ENCODE measurements around the gene CDC42BPB. TPM values are rescaled to one million over a fixed set of nuclear protein-coding genes. Genes with fewer than 3 reads are reported as not detected.

The CDC42BPB gene
- total RNA-seq, 4 donors from 2014 or later: 105 to 178 (median 107) TPM

- 84% methylated on average over 4 of the region's 10 CpGs for WGBS
- TF ChIP-seq POLR2A (IDR thresholded peaks at IDR 0.05) (no peak), POLR2AphosphoS5 (IDR thresholded peaks at IDR 0.05) (no peak), EP300 (IDR thresholded peaks at IDR 0.05) (no peak), CTCF (IDR thresholded peaks at IDR 0.05) (no peak)
- Histone ChIP-seq H3K9me3 (no peaks in the 10 kb centered on the region), H3K27ac (no peak overlapping the region), H3K4me1 (no peaks in the 10 kb centered on the region), H3K4me3 (no peak overlapping the region), H3K36me3 (peaks cover 29% of the 10 kb centered on the region), H3K27me3 (no peaks in the 10 kb centered on the region)
- peak in 1 of 2 donors; percentile 60 for DNase-seq (ENCODE audit: low spot score in 2 of 2)
Measured at GRCh38 chr14:102909911-102910310, 147.4 kb downstream of the CDC42BPB start.

- 97% methylated on average over 3 of the region's 10 CpGs for WGBS
- peak in 1 of 2 donors; percentile 64 for DNase-seq (ENCODE audit: low spot score in 2 of 2)
- Histone ChIP-seq H3K4me3 (no peak overlapping the region), H3K9me3 (no peaks in the 10 kb centered on the region), H3K27me3 (no peaks in the 10 kb centered on the region), H3K27ac (no peak overlapping the region), H3K36me3 (peaks cover 31% of the 10 kb centered on the region), H3K4me1 (no peaks in the 10 kb centered on the region)
- TF ChIP-seq CTCF (IDR thresholded peaks at IDR 0.05): no peak
- TF ChIP-seq EP300 (IDR thresholded peaks at IDR 0.05): no peak
- no peak for TF ChIP-seq POLR2A (IDR thresholded peaks at IDR 0.05)
- TF ChIP-seq POLR2AphosphoS5 (IDR thresholded peaks at IDR 0.05): no peak
Measured at GRCh38 chr14:102909462-102909861, 147.9 kb downstream of the CDC42BPB start.

- DNase-seq (ENCODE audit: low spot score in 2 of 2): peak in 1 of 2 donors; percentile 74
- no peak overlapping the region for H3K4me3 ChIP-seq
- no peak for TF ChIP-seq POLR2A (IDR thresholded peaks at IDR 0.05)
- TF ChIP-seq POLR2AphosphoS5 (IDR thresholded peaks at IDR 0.05): no peak
- no peak for TF ChIP-seq CTCF (IDR thresholded peaks at IDR 0.05)
- TF ChIP-seq EP300 (IDR thresholded peaks at IDR 0.05): no peak
- no peaks in the 10 kb centered on the region for H3K4me1 ChIP-seq
- H3K27me3 ChIP-seq: no peaks in the 10 kb centered on the region
- H3K36me3 ChIP-seq: peaks cover 32% of the 10 kb centered on the region
- no peaks in the 10 kb centered on the region for H3K9me3 ChIP-seq
- 92% methylated on average over 21 of the region's 29 CpGs for WGBS
- no peak overlapping the region for H3K27ac ChIP-seq
Measured at GRCh38 chr14:102908766-102909455, 148.4 kb downstream of the CDC42BPB start.

GRCh38 chr14:102907980-102908730 is 149.2 kb downstream of the CDC42BPB start:
- DNase-seq (ENCODE audit: low spot score in 2 of 2): peak in 1 of 2 donors; percentile 60
- 89% methylated on average over 10 of the region's 23 CpGs for WGBS
- TF ChIP-seq EP300 (IDR thresholded peaks at IDR 0.05): no peak
- no peak for TF ChIP-seq CTCF (IDR thresholded peaks at IDR 0.05)
- TF ChIP-seq POLR2AphosphoS5 (IDR thresholded peaks at IDR 0.05): no peak
- Histone ChIP-seq H3K36me3 (peaks cover 39% of the 10 kb centered on the region), H3K27me3 (no peaks in the 10 kb centered on the region), H3K4me3 (no peak overlapping the region), H3K9me3 (no peaks in the 10 kb centered on the region), H3K4me1 (no peaks in the 10 kb centered on the region), H3K27ac (no peak overlapping the region)

GRCh38 chr14:102907303-102907844 is 150.0 kb downstream of the CDC42BPB start:
- H3K36me3 ChIP-seq: peaks cover 42% of the 10 kb centered on the region
- TF ChIP-seq POLR2AphosphoS5 (IDR thresholded peaks at IDR 0.05): no peak
- TF ChIP-seq POLR2A (IDR thresholded peaks at IDR 0.05): no peak
- no peak for TF ChIP-seq CTCF (IDR thresholded peaks at IDR 0.05)
- WGBS: 97% methylated on average over 28 of the region's 33 CpGs
- no peaks in the 10 kb centered on the region for H3K4me1 ChIP-seq
- H3K9me3 ChIP-seq: no peaks in the 10 kb centered on the region
- no peaks in the 10 kb centered on the region for H3K27me3 ChIP-seq
- DNase-seq (ENCODE audit: low spot score in 2 of 2): no peak
- H3K4me3 ChIP-seq: no peak overlapping the region
- H3K27ac ChIP-seq: no peak overlapping the region

Measured in suprapubic skin (tissue), 4 donors.